GM12878 (cell line): ENCODE results near the gene RPS6KL1. TPM values are rescaled to one million over a fixed set of nuclear protein-coding genes. Genes with fewer than 3 reads are reported as not detected.

Experiments
- BCL11A ChIP-seq: IDR thresholded peaks from 2 replicates; pipeline ENCODE4 v1.6.1; 2011; ENCODE audit warnings: low read depth, low read length
- CREM ChIP-seq: IDR thresholded peaks from 2 replicates; pipeline ENCODE4 v1.6.1; 2014; ENCODE audit warnings: antibody characterized with exemption, low read depth
- E4F1 ChIP-seq: fragments of 450-650 bp; IDR thresholded peaks from 2 replicates; pipeline ENCODE4 v1.6.1; 2018; ENCODE audit warnings: borderline replicate concordance, mild to moderate bottlenecking; ENCODE audit not compliant: partially characterized antibody
- HDAC2 ChIP-seq: fragments of 200-600 bp; sonication (generic); IDR thresholded peaks from 2 replicates; pipeline ENCODE4 v1.6.1; 2017
- NR2F1 ChIP-seq: fragments of 450-650 bp; conservative IDR thresholded peaks from 2 replicates; pipeline ENCODE4 v1.6.1; 2017; ENCODE audit warnings: mild to moderate bottlenecking
- POLR2AphosphoS5 ChIP-seq: IDR thresholded peaks from 2 replicates; pipeline ENCODE4 v1.6.1; 2011; ENCODE audit warnings: mild to moderate bottlenecking, low read length, inconsistent platforms
- RAD51 ChIP-seq: fragments of 450-650 bp; IDR thresholded peaks from 2 replicates; pipeline ENCODE4 v1.6.1; 2016; ENCODE audit warnings: moderate library complexity, mild to moderate bottlenecking, inconsistent platforms
- RB1 ChIP-seq: fragments of 450-650 bp; formaldehyde crosslinking; IDR thresholded peaks from 2 replicates; pipeline ENCODE4 v1.6.1; 2017; ENCODE audit warnings: mild to moderate bottlenecking, borderline replicate concordance
- SIX5 ChIP-seq: IDR thresholded peaks from 2 replicates; pipeline ENCODE4 v1.6.1; 2011; ENCODE audit warnings: mild to moderate bottlenecking, low read depth, low read length, moderate library complexity; ENCODE audit not compliant: severe bottlenecking
- SMARCA5 ChIP-seq: fragments of 450-650 bp; IDR thresholded peaks from 2 replicates; pipeline ENCODE4 v1.6.1; 2017; ENCODE audit warnings: mild to moderate bottlenecking
- SRF ChIP-seq, 2 experiments: IDR thresholded peaks; 2 replicates each; pipeline ENCODE4 v1.6.1; 2011; ENCODE audit warnings: low read depth in 2 of 2, low read length in 2 of 2, mild to moderate bottlenecking in 1 of 2, moderate library complexity in 1 of 2
- TAF1 ChIP-seq: IDR thresholded peaks from 2 replicates; pipeline ENCODE4 v1.6.1; 2011; ENCODE audit warnings: mild to moderate bottlenecking, low read depth, low read length, borderline replicate concordance
- USF1 ChIP-seq: IDR thresholded peaks from 2 replicates; pipeline ENCODE4 v1.6.1; 2011; ENCODE audit warnings: borderline replicate concordance, low read depth, mild to moderate bottlenecking, moderate library complexity, mixed read lengths, low read length; ENCODE audit not compliant: insufficient read depth; ENCODE audit errors: extremely low read length
- ZSCAN29 ChIP-seq: fragments of 450-650 bp; IDR thresholded peaks from 2 replicates; pipeline ENCODE4 v1.6.1; 2017; ENCODE audit warnings: mild to moderate bottlenecking, moderate library complexity
- ZZZ3 ChIP-seq: IDR thresholded peaks from 2 replicates; pipeline ENCODE4 v1.6.1; 2011; ENCODE audit warnings: low read depth; ENCODE audit not compliant: control insufficient read depth, insufficient read length
- polyA plus RNA-seq, 11 experiments: library from polyadenylated mRNA; depleted of rRNA in 4 of 11; unstranded in 6 of 11; stranded (reverse) in 5 of 11; fragments of >200 nt; fragmentation: Nextera tagmentation in 4 of 11; fragmentation: Illumina TruSeq in 1 of 11; extraction: Ambion mirVana in 4 of 11; extraction: Trizol in 1 of 11; gene quantifications; 1 replicate in 1 of 11; 2 replicates in 10 of 11; pipeline versions ENCODE4 v1.2.1 to v1.2.3, GENCODE V29; 2011 to 2016; ENCODE audit warnings: inconsistent platforms in 2 of 11, missing spikeins in 2 of 11, low read depth in 1 of 11
- total RNA-seq, 4 experiments: library from RNA; depleted of rRNA in 3 of 4; stranded (reverse); fragments of >200 nt in 3 of 4; fragmentation: Illumina TruSeq in 1 of 4; extraction: Trizol in 1 of 4; gene quantifications; 2 replicates each; pipeline versions ENCODE4 v1.2.1 to v1.2.3, GENCODE V29; 2013 to 2021
- TF ChIP-seq, protein P1 (sequence below): fragments of 450-650 bp; IDR thresholded peaks from 2 replicates; pipeline ENCODE4 v1.6.1; 2016; ENCODE audit warnings: mild to moderate bottlenecking, moderate library complexity, borderline replicate concordance
- TF ChIP-seq, protein P2 (sequence below): fragments of 150-350 bp; IDR thresholded peaks from 2 replicates; pipeline ENCODE4 v1.6.1; 2014; ENCODE audit warnings: mild to moderate bottlenecking, low read depth, low read length
- TF ChIP-seq, protein P3 (sequence below): IDR thresholded peaks from 2 replicates; pipeline ENCODE4 v1.6.1; 2012; ENCODE audit warnings: low read depth, low read length, improper control_type of control experiment

Gene RPS6KL1
- total and polyA plus RNA-seq, 10 of the 15 experiments (the other 5 are each of a cell fraction or from before 2014, with no cell fraction given), result 0.04 to 4.2 (median 2.0) TPM

- TF ChIP-seq, protein P1, sequence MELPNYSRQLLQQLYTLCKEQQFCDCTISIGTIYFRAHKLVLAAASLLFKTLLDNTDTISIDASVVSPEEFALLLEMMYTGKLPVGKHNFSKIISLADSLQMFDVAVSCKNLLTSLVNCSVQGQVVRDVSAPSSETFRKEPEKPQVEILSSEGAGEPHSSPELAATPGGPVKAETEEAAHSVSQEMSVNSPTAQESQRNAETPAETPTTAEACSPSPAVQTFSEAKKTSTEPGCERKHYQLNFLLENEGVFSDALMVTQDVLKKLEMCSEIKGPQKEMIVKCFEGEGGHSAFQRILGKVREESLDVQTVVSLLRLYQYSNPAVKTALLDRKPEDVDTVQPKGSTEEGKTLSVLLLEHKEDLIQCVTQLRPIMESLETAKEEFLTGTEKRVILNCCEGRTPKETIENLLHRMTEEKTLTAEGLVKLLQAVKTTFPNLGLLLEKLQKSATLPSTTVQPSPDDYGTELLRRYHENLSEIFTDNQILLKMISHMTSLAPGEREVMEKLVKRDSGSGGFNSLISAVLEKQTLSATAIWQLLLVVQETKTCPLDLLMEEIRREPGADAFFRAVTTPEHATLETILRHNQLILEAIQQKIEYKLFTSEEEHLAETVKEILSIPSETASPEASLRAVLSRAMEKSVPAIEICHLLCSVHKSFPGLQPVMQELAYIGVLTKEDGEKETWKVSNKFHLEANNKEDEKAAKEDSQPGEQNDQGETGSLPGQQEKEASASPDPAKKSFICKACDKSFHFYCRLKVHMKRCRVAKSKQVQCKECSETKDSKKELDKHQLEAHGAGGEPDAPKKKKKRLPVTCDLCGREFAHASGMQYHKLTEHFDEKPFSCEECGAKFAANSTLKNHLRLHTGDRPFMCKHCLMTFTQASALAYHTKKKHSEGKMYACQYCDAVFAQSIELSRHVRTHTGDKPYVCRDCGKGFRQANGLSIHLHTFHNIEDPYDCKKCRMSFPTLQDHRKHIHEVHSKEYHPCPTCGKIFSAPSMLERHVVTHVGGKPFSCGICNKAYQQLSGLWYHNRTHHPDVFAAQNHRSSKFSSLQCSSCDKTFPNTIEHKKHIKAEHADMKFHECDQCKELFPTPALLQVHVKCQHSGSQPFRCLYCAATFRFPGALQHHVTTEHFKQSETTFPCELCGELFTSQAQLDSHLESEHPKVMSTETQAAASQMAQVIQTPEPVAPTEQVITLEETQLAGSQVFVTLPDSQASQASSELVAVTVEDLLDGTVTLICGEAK, result no peak
- no peak for TF ChIP-seq SRF (IDR thresholded peaks at IDR 0.05; ENCODE audit: low read depth in 2 of 2, low read length in 2 of 2)
- TF ChIP-seq BCL11A, result 0 out of 2 replicates have a peak, but pooled peaks have one; percentile 0
- TF ChIP-seq ZSCAN29, result no peak
- TF ChIP-seq POLR2AphosphoS5, result no peak
- TF ChIP-seq TAF1, result no peak
- no peak for TF ChIP-seq E4F1
- no peak; the same call in 1 of the 2 replicates for TF ChIP-seq RB1
- TF ChIP-seq ZZZ3, result no peak
- no peak for TF ChIP-seq SMARCA5
- TF ChIP-seq, protein P2, sequence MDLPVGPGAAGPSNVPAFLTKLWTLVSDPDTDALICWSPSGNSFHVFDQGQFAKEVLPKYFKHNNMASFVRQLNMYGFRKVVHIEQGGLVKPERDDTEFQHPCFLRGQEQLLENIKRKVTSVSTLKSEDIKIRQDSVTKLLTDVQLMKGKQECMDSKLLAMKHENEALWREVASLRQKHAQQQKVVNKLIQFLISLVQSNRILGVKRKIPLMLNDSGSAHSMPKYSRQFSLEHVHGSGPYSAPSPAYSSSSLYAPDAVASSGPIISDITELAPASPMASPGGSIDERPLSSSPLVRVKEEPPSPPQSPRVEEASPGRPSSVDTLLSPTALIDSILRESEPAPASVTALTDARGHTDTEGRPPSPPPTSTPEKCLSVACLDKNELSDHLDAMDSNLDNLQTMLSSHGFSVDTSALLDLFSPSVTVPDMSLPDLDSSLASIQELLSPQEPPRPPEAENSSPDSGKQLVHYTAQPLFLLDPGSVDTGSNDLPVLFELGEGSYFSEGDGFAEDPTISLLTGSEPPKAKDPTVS, result no peak
- TF ChIP-seq USF1, result no peak
- TF ChIP-seq CREM, result peak; percentile 39; the same call in 1 of the 2 replicates
- TF ChIP-seq, protein P3, sequence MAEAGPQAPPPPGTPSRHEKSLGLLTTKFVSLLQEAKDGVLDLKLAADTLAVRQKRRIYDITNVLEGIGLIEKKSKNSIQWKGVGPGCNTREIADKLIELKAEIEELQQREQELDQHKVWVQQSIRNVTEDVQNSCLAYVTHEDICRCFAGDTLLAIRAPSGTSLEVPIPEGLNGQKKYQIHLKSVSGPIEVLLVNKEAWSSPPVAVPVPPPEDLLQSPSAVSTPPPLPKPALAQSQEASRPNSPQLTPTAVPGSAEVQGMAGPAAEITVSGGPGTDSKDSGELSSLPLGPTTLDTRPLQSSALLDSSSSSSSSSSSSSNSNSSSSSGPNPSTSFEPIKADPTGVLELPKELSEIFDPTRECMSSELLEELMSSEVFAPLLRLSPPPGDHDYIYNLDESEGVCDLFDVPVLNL, result no peak
- no peak for TF ChIP-seq NR2F1
- no peak for TF ChIP-seq HDAC2
- no peak for TF ChIP-seq SIX5
- TF ChIP-seq RAD51, result no peak
Measured at GRCh38 chr14:74882103-74882920, 40.7 kb downstream of the RPS6KL1 start (continued).
